ENCODE measurements around the gene NKD1.
"Not testable (repeated sequence)": the region's sequence is repeated elsewhere in the genome, so short reads cannot be mapped to it uniquely, and the experiment has no call there.

NKD1 gene

GRCh38 chr16:50575743-50576142, 27.5 kb downstream of the NKD1 start:
- DNase-seq (ENCODE audit: low read depth in 2 of 3, low spot score in 1 of 3): no peak

GRCh38 chr16:50576403-50577113, 28.4 kb downstream of the NKD1 start:
- DNase-seq (ENCODE audit: low read depth in 2 of 3, low spot score in 1 of 3): no peak

DNA sequence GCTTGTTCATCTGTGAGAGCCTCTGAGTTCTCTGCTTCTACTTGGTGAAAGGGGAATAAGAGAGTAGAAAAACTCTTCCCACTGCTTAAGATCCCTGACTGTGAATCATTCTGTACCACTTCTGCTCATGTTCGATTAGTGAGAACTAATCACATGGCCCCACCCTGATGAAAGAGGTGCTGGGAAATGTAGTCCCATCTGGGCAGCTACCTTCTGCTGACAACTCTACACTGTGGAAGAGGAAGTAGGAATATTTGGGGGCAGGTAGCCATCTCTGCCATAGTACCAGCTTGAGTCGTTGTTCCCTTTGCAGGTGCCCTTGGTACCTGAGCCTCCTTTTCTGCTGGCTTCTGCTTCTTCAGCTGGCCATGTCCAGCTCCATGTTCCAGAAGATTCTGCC, 29.9 kb downstream of the NKD1 start:
- no peak for DNase-seq (ENCODE audit: low read depth in 2 of 3, low spot score in 1 of 3)

DNA sequence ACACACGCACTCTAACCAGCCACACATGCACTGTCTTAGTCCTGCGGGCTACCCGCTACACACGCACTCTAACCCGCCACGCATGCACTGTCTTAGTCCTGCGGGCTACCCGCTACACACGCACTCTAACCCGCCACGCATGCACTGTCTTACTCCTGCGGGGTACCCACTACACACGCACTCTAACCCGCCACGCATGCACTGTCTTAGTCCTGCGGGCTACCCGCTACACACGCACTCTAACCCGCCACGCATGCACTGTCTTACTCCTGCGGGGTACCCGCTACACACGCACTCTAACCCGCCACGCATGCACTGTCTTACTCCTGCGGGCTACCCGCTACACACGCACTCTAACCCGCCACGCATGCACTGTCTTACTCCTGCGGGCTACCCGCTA, 31.2 kb downstream of the NKD1 start:
- not testable (repeated sequence) for DNase-seq (ENCODE audit: low read depth in 2 of 3, low spot score in 1 of 3)

GRCh38 chr16:50580180-50580798, 32.1 kb downstream of the NKD1 start:
- DNase-seq (ENCODE audit: low read depth in 2 of 3, low spot score in 1 of 3): no peak

GRCh38 chr16:50581845-50582244, 33.6 kb downstream of the NKD1 start:
- DNase-seq (ENCODE audit: low read depth in 2 of 3, low spot score in 1 of 3): no peak

DNA sequence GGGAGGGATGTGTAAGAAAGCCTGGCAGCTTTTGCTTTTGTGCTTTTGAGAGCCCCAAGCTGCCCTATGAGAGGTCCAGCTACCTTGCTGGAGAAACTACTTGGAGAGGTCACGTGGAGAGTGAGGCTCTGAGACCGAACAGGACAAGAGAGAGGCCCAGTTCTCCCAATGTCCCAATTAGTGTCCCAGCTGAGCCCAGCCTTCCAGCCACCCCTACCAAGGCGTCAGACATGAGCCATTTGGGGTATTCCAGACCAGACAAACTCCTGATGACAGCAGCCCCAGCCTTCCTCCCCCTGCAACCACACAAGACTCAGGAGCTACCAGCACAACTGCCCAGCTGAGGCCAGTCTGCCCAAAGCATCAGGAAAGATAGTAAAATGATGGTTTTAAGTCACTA, 35.0 kb downstream of the NKD1 start:
- DNase-seq (ENCODE audit: low read depth in 2 of 3, low spot score in 1 of 3): no peak

DNA sequence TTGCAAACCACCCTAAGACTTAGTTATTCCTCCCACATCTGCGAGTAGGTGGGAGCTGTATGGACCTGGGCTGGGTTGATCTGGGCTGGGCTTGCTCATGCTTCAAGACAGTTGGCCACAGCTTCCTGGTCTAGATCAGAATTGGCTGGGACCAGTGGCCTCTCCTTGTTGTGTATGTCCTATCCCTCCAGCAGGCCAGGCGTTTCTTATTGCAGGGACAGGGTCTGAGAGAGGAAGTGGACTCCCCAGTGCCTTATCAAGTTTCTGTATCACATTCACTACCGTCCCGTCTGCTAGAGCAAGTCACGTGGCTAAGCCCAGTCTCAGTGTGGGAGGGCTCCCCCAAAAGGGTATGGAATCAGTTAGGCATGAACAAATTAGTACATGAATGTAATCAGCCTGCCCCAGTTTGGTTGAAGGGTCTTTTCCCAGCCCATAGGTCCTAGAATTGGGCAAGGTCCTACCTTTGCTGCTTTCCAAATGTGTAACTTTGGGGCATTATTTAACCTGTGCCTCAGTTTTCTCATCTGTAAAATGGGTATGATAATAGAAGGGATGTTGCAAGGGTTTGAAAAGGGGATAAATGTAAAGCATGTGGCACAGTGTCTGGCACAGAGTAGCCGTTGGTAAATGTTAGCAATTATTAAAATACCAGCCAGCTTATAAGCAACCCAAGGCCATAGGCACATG, 36.0 kb downstream of the NKD1 start:
- no peak for DNase-seq (ENCODE audit: low read depth in 2 of 3, low spot score in 1 of 3)

GRCh38 chr16:50585331-50585776, 37.2 kb downstream of the NKD1 start:
- DNase-seq (ENCODE audit: low read depth in 2 of 3, low spot score in 1 of 3): no peak

GRCh38 chr16:50587543-50587942, 39.3 kb downstream of the NKD1 start:
- no peak for DNase-seq (ENCODE audit: low read depth in 2 of 3, low spot score in 1 of 3)

DNA sequence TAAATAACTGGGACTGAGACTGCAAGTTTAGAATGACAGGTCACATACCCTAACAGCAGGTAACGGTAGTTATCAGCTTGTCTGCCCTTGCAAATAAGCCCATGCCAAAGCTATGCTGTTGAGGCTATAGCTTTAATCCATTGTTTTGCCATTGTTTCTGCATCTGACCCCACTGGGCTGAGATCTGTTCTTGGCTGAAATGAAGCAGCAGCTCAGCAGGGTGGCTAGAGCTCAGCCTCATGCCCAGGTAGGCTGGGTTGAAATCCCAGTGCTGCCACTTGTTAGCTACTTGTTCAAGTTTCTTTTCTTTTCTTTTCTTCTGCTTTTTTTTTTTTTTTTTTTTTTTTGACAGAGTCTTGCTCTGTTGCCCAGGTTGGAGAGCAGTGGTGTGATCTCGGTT, 40.1 kb downstream of the NKD1 start:
- DNase-seq (ENCODE audit: low read depth in 2 of 3, low spot score in 1 of 3): no peak

- no peak for DNase-seq (ENCODE audit: low read depth in 2 of 3, low spot score in 1 of 3)
Observed at GRCh38 chr16:50591209-50591608, 43.0 kb downstream of the NKD1 start.

DNA sequence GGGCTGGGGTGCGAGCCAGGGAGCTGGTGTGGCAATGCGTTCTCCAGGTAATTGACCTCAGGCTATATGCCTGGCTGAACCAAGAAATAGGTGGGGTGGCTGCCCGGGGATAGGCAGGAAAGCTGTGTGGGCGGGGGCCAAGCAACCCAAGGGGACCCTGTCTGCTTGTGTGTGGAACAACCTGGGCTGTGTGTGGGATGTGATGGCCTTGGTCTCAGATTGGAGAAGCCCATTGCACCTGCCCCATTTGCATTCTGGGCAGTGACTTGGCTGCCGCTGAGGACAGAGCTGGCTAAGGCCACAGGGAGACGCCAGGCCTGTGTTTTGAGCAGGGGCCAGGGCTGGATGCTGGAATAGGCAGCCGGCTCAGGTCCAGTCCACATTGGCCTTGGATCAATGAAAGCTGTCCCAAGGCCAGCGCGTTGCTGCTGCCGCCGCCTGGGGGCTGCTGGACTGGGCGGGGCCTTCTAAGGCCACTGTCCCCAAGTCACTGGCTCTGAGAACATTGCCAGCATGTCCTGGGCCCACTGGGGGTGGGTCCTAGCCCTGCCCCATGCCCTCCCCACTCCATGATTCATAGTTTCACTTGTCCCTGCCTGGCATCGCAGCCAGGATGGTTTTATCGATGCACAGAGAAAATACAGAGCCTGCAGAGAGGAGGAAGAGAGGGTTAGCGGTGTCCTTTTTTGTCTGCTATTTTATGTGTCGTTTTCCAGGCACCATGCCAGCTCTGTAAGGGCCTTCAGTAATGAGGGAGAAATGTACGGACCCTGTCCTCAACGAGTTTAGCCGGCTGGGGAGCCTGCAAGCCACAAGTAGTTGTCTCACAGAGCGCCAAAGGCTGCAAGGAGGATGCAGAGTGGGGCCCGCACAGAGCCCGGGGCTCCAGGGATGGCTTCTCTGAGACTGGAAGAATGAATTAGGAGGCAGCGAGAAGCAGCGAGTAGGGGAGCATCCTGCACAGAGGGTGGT, 43.9 kb downstream of the NKD1 start:
- no peak for DNase-seq (ENCODE audit: low read depth in 2 of 3, low spot score in 1 of 3)

GRCh38 chr16:50592996-50593395, 44.8 kb downstream of the NKD1 start:
- no peak for DNase-seq (ENCODE audit: low read depth in 2 of 3, low spot score in 1 of 3)

GRCh38 chr16:50593410-50594150, 45.4 kb downstream of the NKD1 start:
- no peak for DNase-seq (ENCODE audit: low read depth in 2 of 3, low spot score in 1 of 3)

- no peak for DNase-seq (ENCODE audit: low read depth in 2 of 3, low spot score in 1 of 3)
Observed at GRCh38 chr16:50594308-50595260, 46.4 kb downstream of the NKD1 start.

DNA sequence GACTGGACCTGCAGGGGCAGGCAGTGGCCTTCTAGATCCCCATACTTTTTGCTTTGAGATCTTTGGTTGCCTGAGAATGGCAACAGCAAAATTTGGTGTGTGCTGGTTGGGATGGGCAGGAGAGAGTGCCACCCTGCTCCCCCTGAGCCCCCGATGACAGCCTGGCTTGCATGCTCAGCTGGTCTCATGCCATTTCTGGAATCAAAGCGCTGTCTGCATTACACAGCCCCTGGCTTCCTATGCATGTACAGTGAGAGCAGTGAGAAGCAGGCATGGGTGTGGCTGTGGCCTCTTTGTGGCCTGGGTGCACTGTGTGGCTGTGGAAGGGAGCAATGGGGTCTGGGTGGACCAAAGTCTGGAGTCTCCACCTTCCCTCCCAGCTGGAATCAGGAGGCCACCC, 47.7 kb downstream of the NKD1 start:
- DNase-seq (ENCODE audit: low read depth in 2 of 3, low spot score in 1 of 3): no peak

DNA sequence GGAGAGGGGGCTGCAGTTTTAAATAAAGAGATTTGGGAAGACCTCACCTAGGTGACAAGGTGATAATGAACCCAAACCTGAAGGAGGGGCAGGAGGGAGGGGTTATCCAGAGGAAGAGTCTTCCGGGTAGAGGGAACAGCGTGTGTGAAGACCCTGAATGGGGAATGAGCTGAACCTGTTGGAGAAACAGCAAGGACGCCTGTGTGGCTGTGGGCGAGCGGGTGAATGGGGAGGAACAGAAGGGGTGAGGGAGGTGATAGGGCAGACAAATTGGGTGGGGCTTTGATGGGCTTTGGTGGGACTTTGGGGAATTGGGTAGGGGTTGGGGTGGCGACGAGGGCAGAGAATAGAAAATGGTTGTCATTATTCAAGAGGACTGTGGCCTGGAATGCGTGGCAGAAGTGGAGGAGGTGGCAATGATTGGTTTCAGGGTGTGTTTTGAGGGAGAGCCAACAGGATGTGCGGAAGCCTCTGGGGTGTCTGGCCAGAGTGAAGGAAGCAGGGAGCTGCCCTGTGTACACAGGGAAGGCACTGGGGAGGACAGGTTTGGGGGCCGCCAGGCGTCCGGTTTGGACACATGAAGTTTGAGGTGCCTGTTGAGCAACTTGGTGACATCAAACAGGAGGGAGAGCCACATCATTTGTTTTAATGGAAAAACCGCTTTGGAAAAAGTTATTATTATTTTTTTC, 48.7 kb downstream of the NKD1 start:
- DNase-seq (ENCODE audit: low read depth in 2 of 3, low spot score in 1 of 3): no peak

All from stimulated activated CD4-positive, alpha-beta T cell treated with anti-CD3 and anti-CD28 coated beads, Interleukin-12 subunit alpha, Interleukin-12 subunit beta, amount 100 ng/mL, for 48 hours (primary cell).